IMR-90 (cell line): ENCODE results near the gene CMC2. TPM values are rescaled to one million over a fixed set of nuclear protein-coding genes. Genes with fewer than 3 reads are reported as not detected.

Experiments used
- ATAC-seq: fragments of 200-7000 bp; cut with Tn5 transposase; 2 replicates; pipeline ENCODE4 v1.9.1; 2020; ENCODE audit warnings: low read depth, mild to moderate bottlenecking, moderate library complexity
- BruUV-seq: library from RNA; stranded (reverse); fragments of 400-500 nt; replicated peaks from 2 replicates; lab custom pipeline; 2021; lab: Mats Ljungman, UMichigan
- CTCF ChIA-PET: fragments of 300-600 bp; formaldehyde crosslinking; extraction: SDS; loops from one replicate; lab custom pipeline; 2021; ENCODE audit warnings: antibody characterized with exemption; lab: Yijun Ruan, JAX
- POLR2A ChIA-PET: fragments of 300-600 bp; sonication (Branson Sonifier 250); formaldehyde crosslinking; loops from one replicate; lab custom pipeline; 2022; ENCODE audit warnings: antibody characterized with exemption; ENCODE audit not compliant: unreplicated experiment; lab: Charles Lee
- DNase-seq: peaks from one replicate; pipeline ENCODE4 v3.0.0; 2013
- H2AFZ ChIP-seq: replicated peaks from 2 replicates; pipeline ENCODE3; 2013; ENCODE audit warnings: low read length, mild to moderate bottlenecking; ENCODE audit not compliant: poor library complexity
- H2AK5ac ChIP-seq: 2 replicates; pipeline ENCODE4 v1.6.1; 2013; ENCODE audit warnings: low read depth, low read length, inconsistent platforms
- H2AK9ac ChIP-seq: replicated peaks from 2 replicates; pipeline ENCODE3; 2013; ENCODE audit warnings: mild to moderate bottlenecking, low read depth, low read length, moderate library complexity; ENCODE audit not compliant: poor library complexity
- H2BK120ac ChIP-seq: 2 replicates; pipeline ENCODE4 v1.6.1; 2013; ENCODE audit warnings: low read depth, low read length, inconsistent platforms
- H2BK15ac ChIP-seq: 3 replicates; pipeline ENCODE4 v1.6.1; 2013; ENCODE audit warnings: low read depth, low read length, inconsistent platforms
- H2BK20ac ChIP-seq: 2 replicates; pipeline ENCODE4 v1.6.1; 2013; ENCODE audit warnings: low read depth, mild to moderate bottlenecking, inconsistent platforms, low read length, moderate library complexity
- H2BK5ac ChIP-seq: 2 replicates; pipeline ENCODE4 v1.6.1; 2013; ENCODE audit warnings: mild to moderate bottlenecking, low read depth, low read length, inconsistent platforms; ENCODE audit not compliant: poor library complexity, severe bottlenecking
- H3K14ac ChIP-seq: replicated peaks from 2 replicates; pipeline ENCODE4 v1.6.1; 2013; ENCODE audit warnings: low read depth, low read length, inconsistent platforms
- H3K18ac ChIP-seq: 2 replicates; pipeline ENCODE4 v1.6.1; 2013; ENCODE audit warnings: low read depth, low read length, control low read depth
- H3K23ac ChIP-seq: 2 replicates; pipeline ENCODE4 v1.6.1; 2013; ENCODE audit warnings: low read depth, low read length, inconsistent platforms
- H3K27ac ChIP-seq: 2 replicates; pipeline ENCODE4 v1.5.1; 2013; ENCODE audit warnings: mild to moderate bottlenecking, control low read depth, low read length; ENCODE audit not compliant: insufficient read depth
- H3K27me3 ChIP-seq: 2 replicates; pipeline ENCODE4 v1.6.1; 2013; ENCODE audit warnings: low read length; ENCODE audit not compliant: control insufficient read depth, insufficient read depth
- H3K36me3 ChIP-seq: 2 replicates; pipeline ENCODE4 v1.6.1; 2013; ENCODE audit warnings: low read length, mixed read lengths; ENCODE audit not compliant: control insufficient read depth, insufficient read depth
- H3K4ac ChIP-seq: 2 replicates; pipeline ENCODE4 v1.6.1; 2013; ENCODE audit warnings: low read depth, low read length, inconsistent platforms
- H3K4me1 ChIP-seq: 2 replicates; pipeline ENCODE4 v1.6.1; 2013; ENCODE audit warnings: low read length, mixed read lengths; ENCODE audit not compliant: control insufficient read depth, insufficient read depth
- H3K4me2 ChIP-seq: 2 replicates; pipeline ENCODE4 v1.6.1; 2013; ENCODE audit warnings: low read depth, mild to moderate bottlenecking, control low read depth, low read length, moderate library complexity
- H3K4me3 ChIP-seq: 2 replicates; pipeline ENCODE4 v1.5.1; 2013; ENCODE audit warnings: low read depth, mild to moderate bottlenecking, control low read depth, low read length, moderate library complexity; ENCODE audit not compliant: insufficient read depth
- H3K56ac ChIP-seq: 2 replicates; pipeline ENCODE4 v1.6.1; 2013; ENCODE audit warnings: low read length, inconsistent platforms; ENCODE audit not compliant: insufficient read depth; ENCODE audit errors: extremely low read depth
- H3K79me1 ChIP-seq, 2 experiments: 2 replicates each; pipeline ENCODE4 v1.6.1; 2013; ENCODE audit warnings: low read length in 2 of 2, inconsistent platforms in 1 of 2, low read depth in 1 of 2
- H3K9ac ChIP-seq: 2 replicates; pipeline ENCODE4 v1.6.1; 2013; ENCODE audit warnings: low read depth, low read length, control low read depth
- H3K9me1 ChIP-seq: 2 replicates; pipeline ENCODE4 v1.6.1; 2013; ENCODE audit warnings: low read length, inconsistent platforms; ENCODE audit not compliant: insufficient read depth
- H3K9me3 ChIP-seq: 2 replicates; pipeline ENCODE4 v1.6.1; 2013; ENCODE audit warnings: low read length; ENCODE audit not compliant: control insufficient read depth, insufficient read depth
- H4K20me1 ChIP-seq: 2 replicates; pipeline ENCODE4 v1.6.1; 2013; ENCODE audit warnings: low read length, inconsistent platforms; ENCODE audit not compliant: insufficient read depth
- H4K5ac ChIP-seq: 2 replicates; pipeline ENCODE4 v1.6.1; 2013; ENCODE audit warnings: mild to moderate bottlenecking, low read depth, low read length, control low read depth
- H4K8ac ChIP-seq, 2 experiments: 2 replicates each; pipeline ENCODE4 v1.6.1; 2013; ENCODE audit warnings: low read depth in 2 of 2, low read length in 2 of 2, control low read depth in 1 of 2, inconsistent platforms in 1 of 2
- H4K91ac ChIP-seq: 2 replicates; pipeline ENCODE4 v1.6.1; 2013; ENCODE audit warnings: low read depth, low read length, inconsistent platforms; ENCODE audit not compliant: insufficient read depth
- BHLHE40 ChIP-seq: fragments of 150-350 bp; IDR thresholded peaks from 2 replicates; pipeline ENCODE4 v1.6.1; 2016; ENCODE audit warnings: mild to moderate bottlenecking, low read depth, low read length
- CEBPB ChIP-seq: IDR thresholded peaks from 2 replicates; pipeline ENCODE4 v1.6.1; 2012; ENCODE audit warnings: low read depth, low read length, improper control_type of control experiment
- CHD1 ChIP-seq: IDR thresholded peaks from 2 replicates; pipeline ENCODE4 v1.6.1; 2012; ENCODE audit warnings: low read depth, low read length, improper control_type of control experiment
- CTCF ChIP-seq: conservative IDR thresholded peaks from 2 replicates; pipeline ENCODE4 v1.5.1; 2012; ENCODE audit warnings: mild to moderate bottlenecking, low read depth, low read length, improper control_type of control experiment
- ELK1 ChIP-seq: fragments of 150-350 bp; IDR thresholded peaks from 2 replicates; pipeline ENCODE4 v1.6.1; 2016; ENCODE audit warnings: low read depth, mild to moderate bottlenecking, low read length, moderate library complexity, borderline replicate concordance
- FOS ChIP-seq: fragments of 150-350 bp; IDR thresholded peaks from 2 replicates; pipeline ENCODE4 v1.6.1; 2016; ENCODE audit warnings: low read depth, low read length
- MAFK ChIP-seq: IDR thresholded peaks from 2 replicates; pipeline ENCODE4 v1.6.1; 2012; ENCODE audit warnings: low read depth, low read length, improper control_type of control experiment
- MAZ ChIP-seq: IDR thresholded peaks from 2 replicates; pipeline ENCODE4 v1.6.1; 2012; ENCODE audit warnings: low read depth, mild to moderate bottlenecking, low read length, improper control_type of control experiment, moderate library complexity, borderline replicate concordance
- MXI1 ChIP-seq: IDR thresholded peaks from 2 replicates; pipeline ENCODE4 v1.6.1; 2012; ENCODE audit warnings: low read depth, mild to moderate bottlenecking, low read length, moderate library complexity, borderline replicate concordance
- NFE2L2 ChIP-seq: fragments of 150-350 bp; IDR thresholded peaks from 2 replicates; pipeline ENCODE4 v1.6.1; 2016; ENCODE audit warnings: low read depth, mild to moderate bottlenecking, low read length
- POLR2A ChIP-seq: IDR thresholded peaks from 2 replicates; pipeline ENCODE4 v1.6.1; 2012; ENCODE audit warnings: mild to moderate bottlenecking, low read depth, low read length
- RAD21 ChIP-seq: IDR thresholded peaks from 2 replicates; pipeline ENCODE4 v1.6.1; 2012; ENCODE audit warnings: low read length, improper control_type of control experiment
- RCOR1 ChIP-seq: IDR thresholded peaks from 2 replicates; pipeline ENCODE4 v1.6.1; 2012; ENCODE audit warnings: mild to moderate bottlenecking, low read length, improper control_type of control experiment; ENCODE audit not compliant: insufficient replicate concordance
- RFX5 ChIP-seq: IDR thresholded peaks from 2 replicates; pipeline ENCODE4 v1.8.0; 2012; ENCODE audit warnings: low read depth, mild to moderate bottlenecking, low read length, moderate library complexity
- SMC3 ChIP-seq: fragments of 150-350 bp; IDR thresholded peaks from 2 replicates; pipeline ENCODE4 v1.6.1; 2016; ENCODE audit warnings: low read depth, mild to moderate bottlenecking, antibody characterized with exemption, low read length, moderate library complexity
- USF2 ChIP-seq: fragments of 150-350 bp; IDR thresholded peaks from 2 replicates; pipeline ENCODE4 v1.6.1; 2017; ENCODE audit warnings: mild to moderate bottlenecking, antibody characterized with exemption, low read length, low read depth
- WGBS, 2 experiments: methylation state at CpG; one replicate each; pipeline versions ENCODE4 v1.1.5 to v1.1.7; 2013; ENCODE audit warnings: missing lambda C conversion rate in 2 of 2; ENCODE audit not compliant: insufficient read length in 1 of 2; ENCODE audit errors: extremely low coverage in 2 of 2; 5-methylcytosine and 5-hydroxymethylcytosine counted together
- dilution Hi-C: fragments of 300-500 bp; cut with HindIII; formaldehyde crosslinking; loops from one replicate; pipeline ENCODE4 v1.14.3; 2018; ENCODE audit warnings: low sequenced_read_pairs; ENCODE audit not compliant: unreplicated experiment
- in situ Hi-C: fragments of 300-500 bp; cut with MboI; formaldehyde crosslinking; loops from 3 replicates; pipeline ENCODE4 v1.14.3; 2019; ENCODE audit warnings: low sequenced_read_pairs, inconsistent platforms, mixed read lengths
- intact Hi-C: fragments of 100-400 bp; cut with micrococcal nuclease; formaldehyde crosslinking; loops from 2 replicates; pipeline ENCODE4 v1.10.0; 2022
- polyA plus RNA-seq, 3 experiments: library from polyadenylated mRNA; depleted of rRNA; stranded (reverse); fragments of >200 nt; gene quantifications; 2 replicates each; pipeline ENCODE4 v1.2.3, GENCODE V29; 2012; ENCODE audit warnings: low replicate concordance in 1 of 3
- total RNA-seq: library from RNA; depleted of rRNA; stranded (reverse); fragments of >200 nt; gene quantifications from 2 replicates; pipeline ENCODE4 v1.2.3, GENCODE V29; 2012

Gene CMC2
- total and polyA plus RNA-seq, 2 of the 4 experiments (the other 2 are of a cell fraction), result 57.0 to 104 TPM

GRCh38 chr16:80997964-80998620 lies 8.6 kb downstream of the CMC2 start:
- in situ Hi-C loops (no loop called here), intact Hi-C loops (no loop called here), dilution Hi-C loops (no loop called here)
- no peak for ATAC-seq
- DNase-seq, result no peak
- Histone ChIP-seq H2BK5ac (no peak overlapping the region), H3K27ac (no peak overlapping the region), H3K14ac (no peak overlapping the region), H4K5ac (no peak overlapping the region), H3K4ac (no peak overlapping the region), H3K4me1 (peaks cover 6% of the 10 kb centered on the region; the same call in 1 of the 2 replicates), H3K27me3 (no peaks in the 10 kb centered on the region), H3K9ac (no peak overlapping the region), H3K4me3 (no peak overlapping the region), H4K8ac (no peak overlapping the region), H2BK120ac (no peak overlapping the region), H3K18ac (no peak overlapping the region), H3K23ac (no peak overlapping the region), H2BK20ac (no peak overlapping the region), H4K20me1 (no peaks in the 10 kb centered on the region; the same call in 1 of the 2 replicates), H2BK15ac (no peak overlapping the region), H2AFZ (no peak overlapping the region), H3K9me3 (no peaks in the 10 kb centered on the region), H2AK9ac (no peak overlapping the region), H4K91ac (no peak overlapping the region), H3K4me2 (no peak overlapping the region), H2AK5ac (no peak overlapping the region), H3K56ac (no peak overlapping the region), H3K9me1 (peaks cover 2% of the 10 kb centered on the region; the same call in 1 of the 2 replicates), H3K79me1 (peaks cover 12 to 30% of the 10 kb centered on the region in 2 experiments; a peak in 3 of 4 replicates), H3K36me3 (no peaks in the 10 kb centered on the region)
- POLR2A ChIA-PET, result no interaction called here
- no TSS peak for BruUV-seq
- TF ChIP-seq RFX5 (no peak), BHLHE40 (no peak), RCOR1 (no peak), CHD1 (no peak), MAFK (no peak), CEBPB (no peak), CTCF (no peak), MXI1 (no peak), FOS (no peak), SMC3 (no peak), ELK1 (no peak), MAZ (no peak), POLR2A (no peak), RAD21 (no peak), NFE2L2 (no peak), USF2 (no peak)
- CTCF ChIA-PET, result interaction anchor here (0.6 to 1.0 kb wide), 2 partner anchors 19 to 104 kb away, joined by 3 to 8 read pairs; no protein-coding TSS in a partner anchor
- no CpG with 5 or more reads among the region's 7 CpGs for WGBS, 2 experiments
